AG04450 (cell line): ENCODE measurements around the gene EPAS1. TPM values are rescaled to one million over a fixed set of nuclear protein-coding genes. Genes with fewer than 3 reads are reported as not detected.

Experiments used
- CTCF ChIA-PET: fragments of 300-600, 350-600 bp; formaldehyde crosslinking; extraction: SDS; loops from one replicate; lab custom pipeline; 2022; ENCODE audit warnings: antibody characterized with exemption, inconsistent platforms; lab: Charles Lee
- POLR2A ChIA-PET: fragments of 350-600 bp; formaldehyde crosslinking; extraction: SDS; loops from one replicate; lab custom pipeline; 2021; ENCODE audit warnings: antibody characterized with exemption, inconsistent platforms; lab: Yijun Ruan, JAX
- DNase-seq: peaks from one replicate; pipeline ENCODE4 v3.0.0-alpha.2; 2011; ENCODE audit warnings: low read depth, low spot score
- H3K27ac ChIP-seq: one replicate; pipeline ENCODE4 v1.5.1; 2012; ENCODE audit warnings: low read depth, low read length, control low read depth
- H3K27me3 ChIP-seq: one replicate; pipeline ENCODE4 v1.6.0; 2012; ENCODE audit warnings: low read length; ENCODE audit not compliant: control insufficient read depth, insufficient read depth
- H3K4me3 ChIP-seq: 2 replicates; pipeline ENCODE4 v1.5.1; 2011; ENCODE audit warnings: mild to moderate bottlenecking, low read depth, low read length, control low read depth
- H3K9me3 ChIP-seq: 2 replicates; pipeline ENCODE4 v1.5.1; 2012; ENCODE audit warnings: low read length; ENCODE audit not compliant: control insufficient read depth, insufficient read depth
- polyA plus RNA-seq: library from polyadenylated mRNA; depleted of rRNA; stranded (reverse); fragments of >200 nt; gene quantifications from 2 replicates; pipeline ENCODE4 v1.2.3, GENCODE V29; 2011
- TF ChIP-seq, protein P1 (sequence below): IDR thresholded peaks from 2 replicates; pipeline ENCODE4 v1.5.1; 2011; ENCODE audit warnings: low read depth, low read length, control low read depth, inconsistent platforms

The EPAS1 gene
- polyA plus RNA-seq, 1 experiment, result 506 TPM

- ChIA-PET CTCF (interaction anchor here (1.1 to 1.6 kb wide), 4 partner anchors 8 to 326 kb away, joined by 3 to 6 read pairs (median 5); no protein-coding TSS in a partner anchor), POLR2A (interaction anchor here (1.2 kb wide), 1 partner anchor 23 kb away, joined by 8 read pairs; the partner anchor contains the start of gene EPAS1)
- TF ChIP-seq, protein P1, sequence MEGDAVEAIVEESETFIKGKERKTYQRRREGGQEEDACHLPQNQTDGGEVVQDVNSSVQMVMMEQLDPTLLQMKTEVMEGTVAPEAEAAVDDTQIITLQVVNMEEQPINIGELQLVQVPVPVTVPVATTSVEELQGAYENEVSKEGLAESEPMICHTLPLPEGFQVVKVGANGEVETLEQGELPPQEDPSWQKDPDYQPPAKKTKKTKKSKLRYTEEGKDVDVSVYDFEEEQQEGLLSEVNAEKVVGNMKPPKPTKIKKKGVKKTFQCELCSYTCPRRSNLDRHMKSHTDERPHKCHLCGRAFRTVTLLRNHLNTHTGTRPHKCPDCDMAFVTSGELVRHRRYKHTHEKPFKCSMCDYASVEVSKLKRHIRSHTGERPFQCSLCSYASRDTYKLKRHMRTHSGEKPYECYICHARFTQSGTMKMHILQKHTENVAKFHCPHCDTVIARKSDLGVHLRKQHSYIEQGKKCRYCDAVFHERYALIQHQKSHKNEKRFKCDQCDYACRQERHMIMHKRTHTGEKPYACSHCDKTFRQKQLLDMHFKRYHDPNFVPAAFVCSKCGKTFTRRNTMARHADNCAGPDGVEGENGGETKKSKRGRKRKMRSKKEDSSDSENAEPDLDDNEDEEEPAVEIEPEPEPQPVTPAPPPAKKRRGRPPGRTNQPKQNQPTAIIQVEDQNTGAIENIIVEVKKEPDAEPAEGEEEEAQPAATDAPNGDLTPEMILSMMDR, result no peak
- H3K9me3 ChIP-seq, result no peaks in the 10 kb centered on the region
- no peak overlapping the region for H3K27ac ChIP-seq
- no peak for DNase-seq
- no peaks in the 10 kb centered on the region for H3K27me3 ChIP-seq
- H3K4me3 ChIP-seq, result no peak overlapping the region
Measured at GRCh38 chr2:46319711-46320110, 22.5 kb downstream of the EPAS1 start.

- TF ChIP-seq, protein P1, result no peak
- no peaks in the 10 kb centered on the region for H3K9me3 ChIP-seq
- no peak for DNase-seq
- H3K4me3 ChIP-seq, result no peak overlapping the region
- ChIA-PET CTCF (no interaction called here), POLR2A (no interaction called here)
- no peaks in the 10 kb centered on the region for H3K27me3 ChIP-seq
- H3K27ac ChIP-seq, result no peak overlapping the region
Measured at GRCh38 chr2:46320141-46320567, 22.9 kb downstream of the EPAS1 start.

DNA sequence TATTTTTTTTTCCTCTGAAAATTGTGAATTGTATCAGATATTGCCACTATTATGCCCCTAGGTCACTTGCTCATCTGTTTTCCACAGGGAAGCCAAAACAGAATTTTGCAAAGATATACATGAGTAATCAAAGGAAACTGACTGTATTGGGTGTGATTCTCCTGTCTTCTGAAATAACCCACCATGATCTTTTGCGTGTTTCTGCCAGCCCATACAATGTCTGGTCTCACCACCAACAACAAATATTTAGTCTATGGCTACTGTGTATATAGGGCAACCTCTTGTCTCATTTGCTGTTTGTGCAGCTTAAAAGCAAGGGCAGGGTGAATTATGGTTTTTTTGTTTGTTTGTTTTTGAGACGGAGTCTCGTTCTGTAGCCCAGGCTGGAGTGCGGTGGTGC is 26.5 kb downstream of the EPAS1 start:
- no peak for DNase-seq
- TF ChIP-seq, protein P1, result no peak
- H3K27me3 ChIP-seq, result no peaks in the 10 kb centered on the region
- no peak overlapping the region for H3K27ac ChIP-seq
- ChIA-PET CTCF (interaction anchor here (0.6 kb wide), 1 partner anchor 40 kb away, joined by 3 read pairs; no protein-coding TSS in a partner anchor), POLR2A (no interaction called here)
- H3K9me3 ChIP-seq, result no peaks in the 10 kb centered on the region
- no peak overlapping the region for H3K4me3 ChIP-seq

- no peak for DNase-seq
- CTCF ChIA-PET, result no interaction called here
- no peak overlapping the region for H3K4me3 ChIP-seq
- no peak overlapping the region for H3K27ac ChIP-seq
- no peaks in the 10 kb centered on the region for H3K27me3 ChIP-seq
- H3K9me3 ChIP-seq, result no peaks in the 10 kb centered on the region; the same call in 1 of the 2 replicates
- POLR2A ChIA-PET, result interaction anchor here (2.5 kb wide), 1 partner anchor 28 kb away, joined by 7 read pairs; the partner anchor contains the start of gene EPAS1
- TF ChIP-seq, protein P1, result no peak
Measured at GRCh38 chr2:46325182-46325928, 28.1 kb downstream of the EPAS1 start.
